ENCODE measurements around the gene TAF4. TPM values are rescaled to one million over a fixed set of nuclear protein-coding genes. Genes with fewer than 3 reads are reported as not detected.

TAF4 gene
- total and polyA plus RNA-seq, 2 of the 13 experiments (the other 11 are each of a cell fraction or from before 2014, with no cell fraction given): 5.9 to 12.0 TPM

DNA sequence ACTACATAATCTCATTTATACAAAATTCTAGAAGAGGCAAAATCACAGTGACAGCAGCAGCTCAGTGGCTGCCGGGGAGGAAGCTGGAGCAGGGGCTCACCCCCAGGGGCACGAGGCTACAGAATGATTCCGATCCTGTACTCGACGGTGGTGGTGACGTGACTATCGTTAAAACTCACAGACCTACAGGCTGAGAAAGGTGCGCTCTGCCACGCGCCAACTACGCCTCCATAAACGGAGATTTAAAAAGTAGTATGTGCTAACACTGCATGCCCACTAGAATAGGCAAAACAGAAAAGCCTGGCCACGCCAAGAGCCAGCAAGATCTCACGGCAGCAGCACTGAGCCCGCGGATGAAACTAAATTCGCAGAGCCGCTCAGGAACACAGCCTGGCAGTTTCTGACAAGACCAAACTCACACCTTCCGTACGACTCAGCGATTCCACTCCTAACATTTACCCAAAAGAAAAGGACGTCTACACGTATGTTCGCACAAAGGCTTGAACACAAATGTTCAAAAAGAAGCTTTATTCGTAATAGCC is 25.2 kb downstream of the TAF4 start:
- in situ Hi-C loops (cut with HindIII; ENCODE audit: extremely low pct_ligation_motif_present, low pct_unique_long_range_greater_than_20kb) (no loop called here), intact Hi-C loops (cut with micrococcal nuclease; ENCODE audit: unreplicated experiment) (no loop called here)
- Histone ChIP-seq H3K36me3 (replicated peaks in 1 of 2; ENCODE audit: control insufficient read depth in 1 of 2, insufficient read depth in 2 of 2, low read length in 2 of 2) (peaks cover 0 to 4% of the 10 kb centered on the region in 2 experiments; a peak in 2 of 5 replicates), H4K20me1 (ENCODE audit: insufficient read depth, low read length) (peaks cover 33% of the 10 kb centered on the region), H3K4me3 (replicated peaks in 1 of 3; ENCODE audit: insufficient read depth in 1 of 3, low read depth in 2 of 3, low read length in 3 of 3) (no peak overlapping the region), H3K4me1 (ENCODE audit: insufficient read depth, low read length) (peaks cover 35% of the 10 kb centered on the region), H3K4me2 (ENCODE audit: low read depth, low read length) (no peak overlapping the region), H3K79me2 (ENCODE audit: insufficient read depth, low read length) (peaks cover 89% of the 10 kb centered on the region), H3K9me3 (ENCODE audit: low read length) (no peaks in the 10 kb centered on the region; the same call in 1 of the 2 replicates), H3K27ac (ENCODE audit: extremely low read length, insufficient read depth, low read length) (no peak overlapping the region), H3K9ac (ENCODE audit: insufficient read depth, low read depth, low read length) (no peak overlapping the region), H2AFZ (ENCODE audit: low read length) (no peak overlapping the region), H3K27me3 (ENCODE audit: control insufficient read depth in 1 of 2, insufficient read depth in 2 of 2, low read length in 2 of 2) (no peaks in the 10 kb centered on the region)
- WGBS (ENCODE audit: low lambda C conversion rate): 93% methylated on average over 25 of the region's 25 CpGs
- DNase-seq (ENCODE audit: low spot score): no peak
- TF ChIP-seq ZNF724P (CRISPR knock-in tag; IDR thresholded peaks at IDR 0.05; ENCODE audit: borderline replicate concordance): no peak
- TF ChIP-seq MAFK (conservative IDR thresholded peaks at IDR 0.05 in 1 of 2, IDR thresholded peaks at IDR 0.05 in 1 of 2; ENCODE audit: low read length in 2 of 2): peak in 1 of 2 experiments; percentile 50; a peak in 2 of 4 replicates
- 0 out of 2 replicates have a peak, but pooled peaks have one; percentile 27 for TF ChIP-seq SPEN (CRISPR knock-in tag; IDR thresholded peaks at IDR 0.05; ENCODE audit: low read depth)
- TF ChIP-seq, protein P1, sequence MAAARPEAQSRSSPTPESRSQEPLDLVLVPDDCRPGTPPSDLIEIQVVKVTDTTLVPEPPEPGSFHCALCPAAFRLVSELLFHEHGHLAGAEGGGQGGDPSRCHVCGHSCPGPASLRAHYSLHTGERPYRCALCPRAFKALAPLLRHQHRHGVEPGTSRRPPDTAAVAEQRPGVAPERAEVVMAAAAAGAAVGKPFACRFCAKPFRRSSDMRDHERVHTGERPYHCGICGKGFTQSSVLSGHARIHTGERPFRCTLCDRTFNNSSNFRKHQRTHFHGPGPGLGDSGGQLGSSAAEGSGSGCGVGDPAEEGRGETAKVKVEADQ (CRISPR knock-in tag; IDR thresholded peaks at IDR 0.05; ENCODE audit: borderline replicate concordance): no peak
- TF ChIP-seq HOXA9 (CRISPR knock-in tag; IDR thresholded peaks at IDR 0.05; ENCODE audit: borderline replicate concordance): 0 out of 2 replicates have a peak, but pooled peaks have one; percentile 23
- TF ChIP-seq, protein P2, sequence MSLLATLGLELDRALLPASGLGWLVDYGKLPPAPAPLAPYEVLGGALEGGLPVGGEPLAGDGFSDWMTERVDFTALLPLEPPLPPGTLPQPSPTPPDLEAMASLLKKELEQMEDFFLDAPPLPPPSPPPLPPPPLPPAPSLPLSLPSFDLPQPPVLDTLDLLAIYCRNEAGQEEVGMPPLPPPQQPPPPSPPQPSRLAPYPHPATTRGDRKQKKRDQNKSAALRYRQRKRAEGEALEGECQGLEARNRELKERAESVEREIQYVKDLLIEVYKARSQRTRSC (CRISPR knock-in tag; IDR thresholded peaks at IDR 0.05; ENCODE audit: low read depth): no peak
- peak; percentile 38; the same call in 1 of the 2 replicates for TF ChIP-seq ZBTB38 (CRISPR knock-in tag; IDR thresholded peaks at IDR 0.05)
- TF ChIP-seq CENPX (CRISPR knock-in tag; IDR thresholded peaks at IDR 0.05): no peak
- TF ChIP-seq ZSCAN29 (CRISPR knock-in tag; conservative IDR thresholded peaks at IDR 0.05): no peak
- no peak for TF ChIP-seq ZNF737 (CRISPR knock-in tag; IDR thresholded peaks at IDR 0.05; ENCODE audit: borderline replicate concordance)
- POLR2A ChIA-PET: interaction anchor here (1.6 kb wide), 1 partner anchor 26 kb away, joined by 5 read pairs; no protein-coding TSS in a partner anchor
- no TSS peak for BruUV-seq (replicated peaks)
- CTCF ChIA-PET (ENCODE audit: low intra/inter-chr PET ratio, low total read pairs): no interaction called here
- FAIRE-seq: no peak
- no peak for ATAC-seq

Measured in HepG2 (cell line).